Trophoblast cell (in vitro differentiated cells and primary cell): ENCODE results near the gene ARMC5.

ENCODE experiments used
- DNase-seq, 2 donors: peaks; one replicate each; pipeline ENCODE4 v3.0.0-alpha.2; 2016
- H2AFZ ChIP-seq: 2 replicates; pipeline ENCODE4 v1.6.1; 2013; ENCODE audit warnings: low read length, moderate library complexity, mild to moderate bottlenecking; ENCODE audit not compliant: insufficient read depth, poor library complexity
- H2AK5ac ChIP-seq: 2 replicates; pipeline ENCODE4 v1.6.1; 2013; ENCODE audit warnings: mild to moderate bottlenecking, low read length
- H2BK120ac ChIP-seq: 2 replicates; pipeline ENCODE4 v1.6.1; 2013; ENCODE audit warnings: low read length, mild to moderate bottlenecking, moderate library complexity; ENCODE audit not compliant: insufficient read depth, poor library complexity
- H2BK12ac ChIP-seq: 2 replicates; pipeline ENCODE4 v1.6.1; 2013; ENCODE audit warnings: mild to moderate bottlenecking, low read length, moderate library complexity
- H2BK5ac ChIP-seq: 2 replicates; pipeline ENCODE4 v1.6.1; 2013; ENCODE audit warnings: low read length, low read depth, moderate library complexity, mild to moderate bottlenecking; ENCODE audit not compliant: poor library complexity
- H3K14ac ChIP-seq: 2 replicates; pipeline ENCODE4 v1.6.1; 2013; ENCODE audit warnings: mild to moderate bottlenecking, low read length
- H3K18ac ChIP-seq: 2 replicates; pipeline ENCODE4 v1.6.1; 2013; ENCODE audit warnings: mild to moderate bottlenecking, low read length
- H3K23ac ChIP-seq: 2 replicates; pipeline ENCODE4 v1.6.1; 2013; ENCODE audit warnings: low read length
- H3K27ac ChIP-seq: 2 replicates; pipeline ENCODE4 v1.5.1; 2013; ENCODE audit warnings: low read depth, mild to moderate bottlenecking, inconsistent platforms, low read length, moderate library complexity
- H3K27me3 ChIP-seq: 2 replicates; pipeline ENCODE4 v1.6.1; 2013; ENCODE audit warnings: inconsistent platforms, mild to moderate bottlenecking, low read length, moderate library complexity; ENCODE audit not compliant: insufficient read depth
- H3K36me3 ChIP-seq, 2 experiments: 1 replicate in 1 of 2; 2 replicates in 1 of 2; pipeline ENCODE4 v1.6.1; 2013; ENCODE audit warnings: low read length in 2 of 2, mild to moderate bottlenecking in 2 of 2, moderate library complexity in 1 of 2; ENCODE audit not compliant: insufficient read depth in 2 of 2, control insufficient read depth in 1 of 2
- H3K4ac ChIP-seq: 2 replicates; pipeline ENCODE4 v1.6.1; 2013; ENCODE audit warnings: low read depth, mild to moderate bottlenecking, low read length, moderate library complexity
- H3K4me1 ChIP-seq, 2 experiments: 1 replicate in 1 of 2; 2 replicates in 1 of 2; pipeline ENCODE4 v1.6.1; 2013; ENCODE audit warnings: low read length in 2 of 2, mild to moderate bottlenecking in 2 of 2, moderate library complexity in 1 of 2; ENCODE audit not compliant: insufficient read depth in 2 of 2, control insufficient read depth in 1 of 2
- H3K4me2 ChIP-seq: 2 replicates; pipeline ENCODE4 v1.6.1; 2013; ENCODE audit warnings: inconsistent platforms, mild to moderate bottlenecking, low read length, moderate library complexity
- H3K4me3 ChIP-seq: 2 replicates; pipeline ENCODE4 v1.5.1; 2013; ENCODE audit warnings: mild to moderate bottlenecking, low read depth, low read length, inconsistent platforms
- H3K79me1 ChIP-seq: one replicate; pipeline ENCODE4 v1.6.1; 2013; ENCODE audit warnings: low read length
- H3K79me2 ChIP-seq: 2 replicates; pipeline ENCODE4 v1.6.1; 2013; ENCODE audit warnings: low read length, mild to moderate bottlenecking; ENCODE audit not compliant: control insufficient read depth, insufficient read depth, poor library complexity
- H3K9ac ChIP-seq: 2 replicates; pipeline ENCODE4 v1.6.1; 2013; ENCODE audit warnings: mild to moderate bottlenecking, low read length
- H3K9me3 ChIP-seq: 2 replicates; pipeline ENCODE4 v1.6.1; 2013; ENCODE audit warnings: low read depth, mild to moderate bottlenecking, control low read depth, inconsistent platforms, low read length; ENCODE audit not compliant: insufficient read depth
- H4K12ac ChIP-seq: 2 replicates; pipeline ENCODE4 v1.6.1; 2013; ENCODE audit warnings: low read depth, mild to moderate bottlenecking, low read length, moderate library complexity
- H4K8ac ChIP-seq: 2 replicates; pipeline ENCODE4 v1.6.1; 2013; ENCODE audit warnings: low read depth, mild to moderate bottlenecking, low read length, moderate library complexity
- H4K91ac ChIP-seq: one replicate; pipeline ENCODE4 v1.6.1; 2013; ENCODE audit warnings: low read depth, mild to moderate bottlenecking, low read length, moderate library complexity
- WGBS: extraction: QIAGEN DNeasy Blood & Tissue Kit; methylation state at CpG from one replicate; pipeline ENCODE4 v1.1.7; 2013; ENCODE audit warnings: missing lambda C conversion rate; ENCODE audit not compliant: insufficient read length, insufficient coverage; ENCODE audit errors: extremely low coverage; 5-methylcytosine and 5-hydroxymethylcytosine counted together

The ARMC5 gene

DNA sequence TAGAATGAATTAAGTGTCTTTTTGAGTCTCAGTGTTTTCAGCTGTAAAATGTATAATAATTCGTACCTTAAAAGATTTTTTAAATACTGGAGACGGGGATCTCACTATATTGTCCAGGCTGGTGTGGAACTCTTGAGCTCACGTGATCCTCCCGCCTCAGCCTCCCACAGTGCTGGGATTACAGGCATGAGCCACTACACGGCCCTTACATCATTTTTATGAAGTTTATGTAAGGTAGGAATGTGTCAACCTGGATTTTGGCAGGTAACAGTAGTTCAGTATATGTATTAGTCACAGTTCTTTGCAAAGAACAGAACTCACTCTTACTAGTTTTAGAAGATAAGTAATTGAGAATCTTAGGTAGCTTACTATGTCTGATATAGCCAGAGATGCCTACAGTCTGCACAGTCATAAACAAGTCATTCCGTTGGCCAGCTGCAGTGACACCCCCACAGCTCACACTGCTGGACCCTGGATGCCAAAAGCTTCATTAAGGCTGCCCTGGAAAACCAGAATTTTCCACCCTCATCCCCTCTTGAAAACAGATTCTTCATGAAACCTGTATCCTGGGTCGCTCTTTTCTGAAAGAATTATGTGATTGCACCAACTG lies 30.6 kb upstream of the ARMC5 start:
- Histone ChIP-seq H3K18ac (no peak overlapping the region), H4K91ac (no peak overlapping the region), H3K4me1 (no peaks in the 10 kb centered on the region), H3K9ac (no peak overlapping the region), H3K4me3 (no peak overlapping the region), H2AFZ (no peak overlapping the region), H3K4ac (no peak overlapping the region), H4K8ac (no peak overlapping the region), H3K27ac (no peak overlapping the region), H4K12ac (no peak overlapping the region), H3K27me3 (no peaks in the 10 kb centered on the region), H3K36me3 (no peaks in the 10 kb centered on the region), H3K79me2 (no peaks in the 10 kb centered on the region), H3K23ac (no peak overlapping the region), H2BK120ac (no peak overlapping the region), H3K4me2 (no peak overlapping the region), H2BK12ac (no peak overlapping the region), H3K14ac (no peak overlapping the region), H3K79me1 (no peaks in the 10 kb centered on the region), H2AK5ac (no peak overlapping the region), H3K9me3 (peaks cover 4% of the 10 kb centered on the region), H2BK5ac (no peak overlapping the region)
- DNase-seq: peak in 1 of 2 donors; percentile 37
- no CpG with 5 or more reads among the region's 7 CpGs for WGBS

DNA sequence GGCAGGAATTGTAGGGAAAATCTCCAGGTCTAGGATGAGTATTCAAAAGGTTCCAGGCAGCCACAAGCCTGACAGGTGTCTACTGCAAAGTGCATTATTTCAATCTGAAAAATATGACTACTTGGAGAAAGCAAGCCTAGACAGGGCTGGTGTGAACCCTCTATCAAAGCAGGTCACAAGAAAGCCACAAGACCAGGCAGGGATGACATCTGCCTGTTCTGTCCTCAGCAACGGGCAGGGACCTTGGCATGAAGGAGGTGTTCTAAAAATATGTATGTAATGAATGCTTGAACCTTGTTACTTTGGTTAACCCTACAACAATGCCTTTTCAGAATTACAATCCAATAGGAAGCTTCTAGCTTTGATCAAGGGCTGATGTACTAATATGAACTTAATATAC lies 30.0 kb upstream of the ARMC5 start:
- Histone ChIP-seq H3K14ac (no peak overlapping the region), H3K4me3 (no peak overlapping the region), H3K4ac (no peak overlapping the region), H3K9me3 (peaks cover 4% of the 10 kb centered on the region), H3K4me2 (no peak overlapping the region), H3K79me1 (no peaks in the 10 kb centered on the region), H3K79me2 (no peaks in the 10 kb centered on the region), H3K18ac (no peak overlapping the region), H2BK5ac (no peak overlapping the region), H3K36me3 (no peaks in the 10 kb centered on the region), H4K91ac (no peak overlapping the region), H3K27me3 (no peaks in the 10 kb centered on the region), H2AFZ (no peak overlapping the region), H2AK5ac (no peak overlapping the region), H4K8ac (no peak overlapping the region), H3K23ac (no peak overlapping the region), H3K4me1 (no peaks in the 10 kb centered on the region), H3K9ac (no peak overlapping the region), H4K12ac (no peak overlapping the region), H2BK120ac (no peak overlapping the region), H2BK12ac (no peak overlapping the region), H3K27ac (no peak overlapping the region)
- no peak for DNase-seq
- WGBS: no CpG with 5 or more reads among the region's 1 CpG

DNA sequence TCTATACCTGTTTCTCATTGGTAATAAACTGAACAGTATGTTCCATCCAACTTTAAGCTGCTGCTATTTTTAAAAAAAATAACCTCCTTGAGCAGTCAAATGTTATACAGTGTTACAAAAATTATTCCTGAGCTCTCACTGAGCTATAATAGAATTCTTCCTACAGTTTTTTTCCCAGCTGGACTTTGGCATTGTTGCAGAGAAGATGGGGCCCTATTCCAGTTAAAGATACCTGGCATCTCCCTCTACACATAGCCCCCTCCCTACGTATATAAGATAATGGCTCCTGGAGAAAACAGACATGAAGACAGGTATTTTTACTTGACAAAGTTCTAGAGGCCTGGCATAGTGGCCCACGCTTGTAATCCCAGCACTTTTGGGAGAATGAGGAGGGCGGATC lies 29.5 kb upstream of the ARMC5 start:
- H2AK5ac ChIP-seq: no peak overlapping the region
- no peak overlapping the region for H4K12ac ChIP-seq
- H2AFZ ChIP-seq: no peak overlapping the region
- H3K9me3 ChIP-seq: peaks cover 4% of the 10 kb centered on the region
- no peak overlapping the region for H3K23ac ChIP-seq
- no peak overlapping the region for H3K4me2 ChIP-seq
- no peak overlapping the region for H4K8ac ChIP-seq
- H2BK12ac ChIP-seq: no peak overlapping the region
- no CpG with 5 or more reads among the region's 3 CpGs for WGBS
- no peak overlapping the region for H2BK120ac ChIP-seq
- no peak overlapping the region for H2BK5ac ChIP-seq
- H3K79me2 ChIP-seq: no peaks in the 10 kb centered on the region
- no peak overlapping the region for H3K4ac ChIP-seq
- H3K14ac ChIP-seq: no peak overlapping the region
- no peak overlapping the region for H3K4me3 ChIP-seq
- DNase-seq: no peak
- no peaks in the 10 kb centered on the region for H3K27me3 ChIP-seq
- no peak overlapping the region for H3K18ac ChIP-seq
- no peak overlapping the region for H3K27ac ChIP-seq
- H3K9ac ChIP-seq: no peak overlapping the region
- no peaks in the 10 kb centered on the region for H3K79me1 ChIP-seq
- H4K91ac ChIP-seq: no peak overlapping the region
- no peaks in the 10 kb centered on the region for H3K36me3 ChIP-seq
- H3K4me1 ChIP-seq: no peaks in the 10 kb centered on the region

DNA sequence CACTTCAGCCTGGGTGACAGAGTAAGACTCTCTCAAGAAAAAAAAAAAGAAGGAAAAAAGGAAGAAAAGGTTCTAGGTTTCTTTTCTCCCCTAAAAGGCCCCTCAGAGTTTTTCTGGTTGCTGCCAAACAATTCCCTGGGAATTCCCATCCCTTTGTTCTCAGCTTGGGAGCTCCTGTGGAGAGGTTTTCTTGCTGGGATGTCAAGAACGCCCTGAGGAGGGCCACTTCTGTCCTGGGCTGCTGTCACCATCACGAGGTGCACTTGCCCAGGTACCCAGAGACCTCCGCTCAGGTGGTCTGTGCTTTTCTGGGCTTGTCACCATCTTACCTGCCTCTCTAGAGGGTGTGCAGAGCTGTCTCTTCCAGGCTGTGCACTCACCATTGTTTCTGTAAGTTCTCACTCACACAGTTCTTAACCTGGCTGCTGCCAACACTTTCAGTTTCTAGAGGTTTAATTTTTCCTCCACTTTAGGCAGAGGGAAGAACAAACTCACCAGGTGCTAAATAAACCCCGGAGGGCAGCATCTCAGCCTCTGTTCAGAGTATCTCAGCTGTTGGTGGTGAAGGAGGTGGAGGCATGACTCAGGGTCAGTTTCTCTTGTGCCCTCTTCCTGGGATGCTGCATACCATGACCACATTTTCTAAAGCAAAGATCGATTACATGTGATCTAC lies 28.8 kb upstream of the ARMC5 start:
- no peak overlapping the region for H2AFZ ChIP-seq
- no peak overlapping the region for H3K4me2 ChIP-seq
- H3K27me3 ChIP-seq: no peaks in the 10 kb centered on the region
- H3K79me2 ChIP-seq: no peaks in the 10 kb centered on the region
- H3K9me3 ChIP-seq: peaks cover 4% of the 10 kb centered on the region
- no peaks in the 10 kb centered on the region for H3K4me1 ChIP-seq
- no peak for DNase-seq
- no peak overlapping the region for H3K9ac ChIP-seq
- H2BK12ac ChIP-seq: no peak overlapping the region
- no peak overlapping the region for H3K14ac ChIP-seq
- no peak overlapping the region for H3K23ac ChIP-seq
- no peak overlapping the region for H2BK120ac ChIP-seq
- H2AK5ac ChIP-seq: no peak overlapping the region
- H2BK5ac ChIP-seq: no peak overlapping the region
- no peak overlapping the region for H4K8ac ChIP-seq
- no peaks in the 10 kb centered on the region for H3K36me3 ChIP-seq
- no peak overlapping the region for H3K18ac ChIP-seq
- H3K79me1 ChIP-seq: no peaks in the 10 kb centered on the region
- H4K12ac ChIP-seq: no peak overlapping the region
- H3K27ac ChIP-seq: no peak overlapping the region
- H4K91ac ChIP-seq: no peak overlapping the region
- no peak overlapping the region for H3K4ac ChIP-seq
- no peak overlapping the region for H3K4me3 ChIP-seq
- no CpG with 5 or more reads among the region's 5 CpGs for WGBS
